ENCODE measurements around the gene GNA14. TPM values are rescaled to one million over a fixed set of nuclear protein-coding genes. Genes with fewer than 3 reads are reported as not detected.

The GNA14 gene
- total and polyA plus RNA-seq, 7 donors: 0.31 to 1.1 (median 0.47) TPM

GRCh38 chr9:77598524-77598923 lies 49.6 kb downstream of the GNA14 start:
- peaks cover 5% of the 10 kb centered on the region for H3K4me1 ChIP-seq

DNA sequence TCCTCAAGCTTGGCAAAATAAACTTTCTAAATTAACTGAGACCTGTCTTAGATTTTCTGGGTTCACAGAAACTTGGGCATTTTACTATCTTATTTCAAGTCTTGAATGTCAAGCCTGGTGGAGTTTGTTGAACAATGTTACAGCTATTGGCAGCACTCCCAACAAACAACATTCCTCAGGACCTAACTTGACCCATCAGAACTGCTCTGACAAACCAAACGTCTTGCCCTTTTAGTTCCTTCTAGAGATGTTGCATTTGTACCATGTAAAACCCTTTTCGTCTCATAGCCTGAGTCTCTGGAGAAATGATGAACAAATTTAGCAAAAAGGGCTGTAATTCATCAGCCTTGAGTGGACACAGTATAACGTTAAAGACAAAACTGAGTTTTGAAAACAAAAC lies 51.1 kb downstream of the GNA14 start:
- ATAC-seq (no peak), DNase-seq (no peak)
- H3K36me3 ChIP-seq (ENCODE audit: insufficient read depth in 1 of 2, low read depth in 1 of 2): no peaks in the 10 kb centered on the region
- intact Hi-C loops (cut with DNase I): loop anchor here in 1 of 2 donors (10.0 kb wide), 1 partner anchor 62 kb away; no protein-coding TSS in a partner anchor
- H3K27me3 ChIP-seq (ENCODE audit: insufficient read depth in 3 of 3, low read length in 2 of 3): peaks cover 0 to 2% (median 1%) of the 10 kb centered on the region in 3 donors
- WGBS, 3 donors: 25 to 48% (median 26%) methylated on average over 3 of the region's 3 CpGs
- H3K9me3 ChIP-seq: no peaks in the 10 kb centered on the region
- no peak overlapping the region for H3K4me3 ChIP-seq
- TF ChIP-seq, protein P1, sequence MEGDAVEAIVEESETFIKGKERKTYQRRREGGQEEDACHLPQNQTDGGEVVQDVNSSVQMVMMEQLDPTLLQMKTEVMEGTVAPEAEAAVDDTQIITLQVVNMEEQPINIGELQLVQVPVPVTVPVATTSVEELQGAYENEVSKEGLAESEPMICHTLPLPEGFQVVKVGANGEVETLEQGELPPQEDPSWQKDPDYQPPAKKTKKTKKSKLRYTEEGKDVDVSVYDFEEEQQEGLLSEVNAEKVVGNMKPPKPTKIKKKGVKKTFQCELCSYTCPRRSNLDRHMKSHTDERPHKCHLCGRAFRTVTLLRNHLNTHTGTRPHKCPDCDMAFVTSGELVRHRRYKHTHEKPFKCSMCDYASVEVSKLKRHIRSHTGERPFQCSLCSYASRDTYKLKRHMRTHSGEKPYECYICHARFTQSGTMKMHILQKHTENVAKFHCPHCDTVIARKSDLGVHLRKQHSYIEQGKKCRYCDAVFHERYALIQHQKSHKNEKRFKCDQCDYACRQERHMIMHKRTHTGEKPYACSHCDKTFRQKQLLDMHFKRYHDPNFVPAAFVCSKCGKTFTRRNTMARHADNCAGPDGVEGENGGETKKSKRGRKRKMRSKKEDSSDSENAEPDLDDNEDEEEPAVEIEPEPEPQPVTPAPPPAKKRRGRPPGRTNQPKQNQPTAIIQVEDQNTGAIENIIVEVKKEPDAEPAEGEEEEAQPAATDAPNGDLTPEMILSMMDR (IDR thresholded peaks at IDR 0.05): no peak
- H3K4me1 ChIP-seq: peaks cover 5% of the 10 kb centered on the region
- no peak overlapping the region for H3K27ac ChIP-seq

More at GRCh38 chr9:77598524-77598923, 49.6 kb downstream of the GNA14 start:
- intact Hi-C loops (cut with DNase I): loop anchor here in 1 of 2 donors (10.0 kb wide), 1 partner anchor 64 kb away; no protein-coding TSS in a partner anchor
- Histone ChIP-seq H3K4me3 (no peak overlapping the region), H3K27me3 (ENCODE audit: insufficient read depth in 3 of 3, low read length in 2 of 3) (peaks cover 0 to 4% (median 0%) of the 10 kb centered on the region in 3 donors), H3K9me3 (no peaks in the 10 kb centered on the region), H3K36me3 (ENCODE audit: insufficient read depth in 1 of 2, low read depth in 1 of 2) (no peaks in the 10 kb centered on the region), H3K27ac (no peak overlapping the region)
- 7 to 8% (median 7%) methylated on average over 3 of the region's 3 CpGs for WGBS, 3 donors
- ATAC-seq (peak in 2 of 4 donors; percentile 28 to 30), DNase-seq (no peak)
- TF ChIP-seq, protein P1 (IDR thresholded peaks at IDR 0.05): no peak

- no peak overlapping the region for H3K4me3 ChIP-seq
- DNase-seq (no peak), ATAC-seq (no peak)
- no peaks in the 10 kb centered on the region for H3K9me3 ChIP-seq
- H3K36me3 ChIP-seq (ENCODE audit: insufficient read depth in 1 of 2, low read depth in 1 of 2): no peaks in the 10 kb centered on the region
- H3K4me1 ChIP-seq: peaks cover 5% of the 10 kb centered on the region
- intact Hi-C loops (cut with DNase I): loop anchor here in 1 of 2 donors (10.0 kb wide), 1 partner anchor 61 kb away; no protein-coding TSS in a partner anchor
- H3K27ac ChIP-seq: no peak overlapping the region
- peaks cover 0 to 1% (median 0%) of the 10 kb centered on the region in 3 donors for H3K27me3 ChIP-seq (ENCODE audit: insufficient read depth in 3 of 3, low read length in 2 of 3)
- TF ChIP-seq, protein P1 (IDR thresholded peaks at IDR 0.05): no peak
- WGBS, 3 donors: 29 to 64% (median 33%) methylated on average over 8 of the region's 8 CpGs
These were observed 52.6 kb downstream of the GNA14 start for GRCh38 chr9:77595426-77596095.

- no peak overlapping the region for H3K27ac ChIP-seq
- peaks cover 5% of the 10 kb centered on the region for H3K4me1 ChIP-seq
These were observed 53.2 kb downstream of the GNA14 start for GRCh38 chr9:77594963-77595362.

More at GRCh38 chr9:77594963-77595362, 53.2 kb downstream of the GNA14 start:
- DNase-seq (no peak), ATAC-seq (no peak)
- peaks cover 0 to 1% (median 0%) of the 10 kb centered on the region in 3 donors for H3K27me3 ChIP-seq (ENCODE audit: insufficient read depth in 3 of 3, low read length in 2 of 3)
- H3K36me3 ChIP-seq (ENCODE audit: insufficient read depth in 1 of 2, low read depth in 1 of 2): no peaks in the 10 kb centered on the region
- no peak overlapping the region for H3K4me3 ChIP-seq
- TF ChIP-seq, protein P1 (IDR thresholded peaks at IDR 0.05): no peak
- H3K9me3 ChIP-seq: no peaks in the 10 kb centered on the region
- intact Hi-C loops (cut with DNase I): loop anchor here in 1 of 2 donors (10.0 kb wide), 1 partner anchor 60 kb away; no protein-coding TSS in a partner anchor
- 72 to 78% (median 76%) methylated on average over 3 of the region's 3 CpGs for WGBS, 3 donors
